Stromal cell of bone marrow (primary cell): Measurements from ENCODE around the gene ANO4.

Experiments used
- DNase-seq: peaks from one replicate; pipeline ENCODE4 v3.0.0-alpha.2; 2012; ENCODE audit warnings: low read depth

The ANO4 gene

GRCh38 chr12:100991102-100991501, 196.5 kb downstream of the ANO4 start:
- DNase-seq = no peak

DNA sequence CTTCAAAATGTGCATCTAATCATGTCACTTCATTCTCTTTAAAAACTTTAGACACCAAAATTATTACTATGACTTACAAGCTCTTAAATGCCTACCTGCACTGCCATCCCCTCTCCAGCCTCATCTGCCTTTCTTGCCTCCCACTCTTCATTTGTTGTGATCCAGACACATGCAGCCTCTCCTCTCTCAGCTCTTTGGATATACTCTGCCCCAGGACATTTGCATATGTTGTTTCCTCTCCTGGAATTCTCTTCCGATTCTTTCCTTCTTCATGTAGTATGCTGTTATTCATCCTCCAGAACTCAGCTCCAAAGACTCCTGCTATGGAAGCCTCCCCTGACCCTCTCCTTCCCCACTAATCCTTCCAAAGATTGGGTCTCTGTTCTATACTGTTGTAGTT, 197.6 kb downstream of the ANO4 start:
- DNase-seq = no peak

- DNase-seq = no peak
These were observed 199.4 kb downstream of the ANO4 start for GRCh38 chr12:100993916-100994450.

- DNase-seq = no peak
These were observed 200.6 kb downstream of the ANO4 start for GRCh38 chr12:100995201-100995600.

DNA sequence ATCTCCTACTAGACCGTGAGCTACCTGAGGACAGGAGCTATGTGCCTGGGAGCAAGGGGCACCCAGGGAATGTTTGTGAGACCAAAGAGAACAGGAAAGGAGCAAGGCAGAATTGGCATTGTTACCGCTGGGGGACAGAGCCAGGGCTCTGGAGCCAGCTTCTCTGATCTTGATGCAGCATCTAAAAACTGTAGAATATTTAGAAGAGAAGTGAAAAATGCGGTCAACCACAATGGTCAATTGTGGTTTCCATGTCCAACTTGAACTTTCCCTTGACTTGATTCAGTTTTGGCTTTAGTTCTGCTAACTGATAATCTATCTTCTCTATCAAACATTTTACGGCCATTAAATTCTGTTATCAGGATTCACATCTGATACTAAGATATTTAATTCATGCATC, 201.2 kb downstream of the ANO4 start:
- no peak for DNase-seq

- DNase-seq = no peak
These were observed 207.1 kb downstream of the ANO4 start for GRCh38 chr12:101001669-101002068.

DNA sequence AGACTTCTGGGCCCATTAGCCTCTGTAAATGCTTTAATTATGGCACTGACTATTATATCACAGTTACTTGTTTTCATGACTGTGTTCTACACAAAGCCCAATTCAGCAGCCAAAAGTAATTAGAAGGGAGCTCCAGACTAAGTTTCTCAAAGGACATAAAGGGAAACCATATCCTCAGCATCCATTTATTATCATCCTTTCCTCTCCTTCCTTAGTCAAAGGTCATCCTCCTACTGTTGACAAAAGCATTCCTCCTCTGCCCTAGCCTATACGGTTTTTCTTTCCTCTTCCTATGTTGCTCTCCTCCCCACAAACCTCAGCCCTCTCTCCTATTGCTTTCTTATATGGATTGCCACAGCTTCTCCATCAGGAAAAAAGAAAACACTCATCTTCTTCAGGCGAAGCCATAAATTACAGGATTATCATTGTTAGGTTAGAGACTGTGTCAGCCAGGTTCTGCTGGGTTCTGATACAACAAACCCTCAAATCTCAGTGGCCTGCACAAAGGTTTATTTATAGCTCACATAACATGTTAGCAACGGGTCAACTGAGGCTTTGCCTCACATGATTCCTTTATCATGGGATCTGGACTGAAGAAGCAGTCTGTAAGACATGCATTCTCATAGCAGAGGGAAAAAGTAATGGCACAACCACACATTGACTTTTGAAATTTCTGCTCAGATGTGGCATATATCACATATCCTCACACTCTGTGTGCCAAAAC, 208.3 kb downstream of the ANO4 start:
- DNase-seq = no peak

DNA sequence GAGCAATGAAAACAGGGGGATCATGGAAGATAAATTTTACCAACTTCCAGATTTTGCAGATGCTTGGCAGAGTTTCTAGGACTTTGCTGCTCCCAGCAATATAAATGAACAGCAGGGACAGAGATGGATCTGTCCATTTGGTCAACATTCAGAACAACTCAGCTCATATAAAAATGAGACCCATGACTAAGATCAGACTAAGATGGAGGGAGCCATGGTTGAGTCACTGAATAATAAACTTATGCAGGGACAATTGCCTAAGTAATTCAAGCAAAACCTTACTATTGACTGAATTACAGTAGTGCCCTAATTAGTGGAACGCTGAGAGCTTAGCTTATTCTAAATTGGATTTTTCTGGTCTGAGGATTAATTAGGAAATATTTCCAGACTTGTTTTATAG, 210.3 kb downstream of the ANO4 start:
- DNase-seq = no peak

GRCh38 chr12:101009274-101009673, 214.7 kb downstream of the ANO4 start:
- DNase-seq = no peak

GRCh38 chr12:101010896-101011295, 216.3 kb downstream of the ANO4 start:
- DNase-seq = no peak

- DNase-seq = no peak
These were observed 219.4 kb downstream of the ANO4 start for GRCh38 chr12:101013993-101014392.

DNA sequence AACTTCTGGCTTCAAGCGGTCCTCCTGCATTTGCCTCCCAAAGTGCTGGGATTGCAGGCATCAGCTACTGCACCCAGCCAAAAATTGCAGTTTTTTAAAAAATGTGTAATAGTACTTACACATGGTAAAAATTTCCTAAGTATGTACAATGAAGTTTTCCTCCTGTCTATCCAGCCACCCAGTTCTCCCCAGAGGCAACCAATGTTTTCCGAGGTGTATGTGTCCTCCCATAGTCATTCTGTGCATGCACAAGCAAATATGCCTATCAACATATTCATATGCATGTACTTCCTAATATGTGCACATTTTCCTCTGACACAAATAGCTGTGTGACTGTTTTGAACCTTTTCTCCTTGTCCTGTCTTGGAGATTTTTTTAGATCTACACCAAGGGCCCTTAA, 220.5 kb downstream of the ANO4 start:
- no peak for DNase-seq

DNA sequence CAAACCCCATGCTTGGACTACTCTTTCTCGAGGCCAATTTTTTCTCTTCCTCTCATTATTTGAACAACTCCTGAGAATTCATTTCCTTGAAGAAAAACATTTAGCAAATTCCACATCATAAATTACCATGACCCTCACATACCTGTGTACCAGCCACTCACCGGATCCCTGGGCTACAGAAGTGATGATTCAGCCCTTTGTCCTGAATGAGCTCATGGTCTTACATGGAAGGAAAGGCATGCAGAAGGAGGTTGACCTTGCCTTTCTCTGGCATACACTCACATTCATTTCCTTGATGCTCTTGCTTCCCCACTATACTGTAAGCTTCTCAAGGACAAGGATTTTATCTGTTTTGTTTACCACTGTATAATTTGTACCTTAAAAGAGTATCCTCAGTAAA, 224.0 kb downstream of the ANO4 start:
- peak; percentile 12 for DNase-seq

DNA sequence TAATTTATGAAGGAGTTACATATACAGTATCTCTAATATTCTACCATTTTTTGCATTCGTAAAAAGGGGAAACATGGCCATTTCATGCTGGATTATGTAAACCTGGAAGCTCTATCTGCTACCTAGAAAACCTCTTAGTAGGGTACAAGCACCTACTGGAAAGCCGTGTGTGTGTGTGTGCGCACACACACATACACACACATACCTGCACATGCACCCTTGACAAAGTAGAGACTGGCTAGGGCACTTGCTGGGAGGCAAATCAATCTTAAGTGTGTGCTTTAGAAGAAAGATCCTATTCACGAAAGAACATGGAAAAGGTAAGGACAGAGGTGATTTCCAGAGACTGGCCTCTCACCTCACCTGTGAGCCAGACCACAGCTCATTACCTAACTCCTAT, 224.6 kb downstream of the ANO4 start:
- no peak for DNase-seq

DNA sequence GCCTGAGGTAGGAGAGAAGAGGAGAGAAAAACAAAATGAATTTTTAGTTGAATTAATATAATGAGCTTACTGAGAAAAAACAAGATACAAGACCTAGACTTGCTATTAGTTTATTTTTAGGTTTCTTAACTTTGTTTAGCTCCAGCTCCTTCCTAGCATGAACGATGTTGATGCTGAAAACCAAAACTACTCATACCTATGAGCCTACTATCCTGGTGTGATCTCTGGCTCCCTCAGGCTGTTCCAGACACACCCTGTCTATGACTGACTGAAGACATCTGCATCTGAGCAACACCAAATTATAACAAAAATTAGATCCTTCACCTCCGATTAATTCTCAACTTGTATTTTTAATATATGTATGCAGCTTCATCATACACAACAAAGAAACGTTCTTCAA, 225.1 kb downstream of the ANO4 start:
- no peak for DNase-seq

DNA sequence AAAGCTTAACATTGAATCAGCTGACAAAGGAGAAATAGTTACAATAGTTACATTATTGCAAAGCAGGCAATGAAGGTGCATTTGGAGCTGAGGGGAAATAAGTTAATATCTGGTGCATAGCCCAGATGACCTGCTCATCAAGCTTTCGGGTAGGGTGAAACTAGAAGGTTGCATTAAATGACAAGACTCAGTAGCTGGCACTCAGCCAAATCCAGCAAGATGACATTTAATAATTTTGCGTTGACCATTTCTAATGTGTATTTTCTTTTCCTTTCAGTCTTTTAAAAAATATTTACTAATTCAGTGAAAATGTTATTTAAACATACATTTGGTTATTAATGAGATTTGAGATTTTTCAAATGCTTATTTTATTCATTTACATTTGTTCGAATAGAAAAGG, 226.9 kb downstream of the ANO4 start:
- DNase-seq = no peak

GRCh38 chr12:101021911-101022388, 227.4 kb downstream of the ANO4 start:
- DNase-seq = peak; percentile 87

GRCh38 chr12:101027200-101027599, 232.6 kb downstream of the ANO4 start:
- no peak for DNase-seq

GRCh38 chr12:101027816-101028215, 233.2 kb downstream of the ANO4 start:
- no peak for DNase-seq

DNA sequence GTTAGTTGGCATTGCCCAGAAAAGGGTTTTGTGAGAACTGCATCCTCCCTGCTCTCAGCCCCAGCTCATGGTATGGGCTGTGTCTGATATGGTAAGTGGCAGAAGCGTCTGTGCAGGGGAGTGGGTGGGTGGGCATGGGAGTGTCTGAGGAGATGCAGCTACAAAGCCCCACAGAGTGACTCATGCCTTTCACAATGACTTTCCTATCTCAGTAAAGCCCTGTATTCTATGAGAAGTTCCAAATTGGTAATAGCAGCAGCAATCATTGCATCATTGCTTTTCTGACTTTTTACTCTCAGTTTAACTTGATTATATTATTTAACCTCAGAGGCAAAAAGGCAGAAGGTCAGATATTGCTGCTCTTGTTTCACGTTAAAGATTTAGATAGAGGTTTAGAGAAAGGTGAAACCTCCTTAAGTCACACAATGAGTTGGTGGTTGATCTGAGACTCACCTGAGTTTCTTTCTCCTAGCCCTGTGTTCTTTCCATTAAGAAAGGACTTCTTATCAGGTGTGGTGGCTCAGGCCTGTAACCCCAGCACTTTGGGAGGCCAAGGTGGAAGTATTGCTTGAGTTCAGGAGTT, 243.8 kb downstream of the ANO4 start:
- no peak for DNase-seq

DNA sequence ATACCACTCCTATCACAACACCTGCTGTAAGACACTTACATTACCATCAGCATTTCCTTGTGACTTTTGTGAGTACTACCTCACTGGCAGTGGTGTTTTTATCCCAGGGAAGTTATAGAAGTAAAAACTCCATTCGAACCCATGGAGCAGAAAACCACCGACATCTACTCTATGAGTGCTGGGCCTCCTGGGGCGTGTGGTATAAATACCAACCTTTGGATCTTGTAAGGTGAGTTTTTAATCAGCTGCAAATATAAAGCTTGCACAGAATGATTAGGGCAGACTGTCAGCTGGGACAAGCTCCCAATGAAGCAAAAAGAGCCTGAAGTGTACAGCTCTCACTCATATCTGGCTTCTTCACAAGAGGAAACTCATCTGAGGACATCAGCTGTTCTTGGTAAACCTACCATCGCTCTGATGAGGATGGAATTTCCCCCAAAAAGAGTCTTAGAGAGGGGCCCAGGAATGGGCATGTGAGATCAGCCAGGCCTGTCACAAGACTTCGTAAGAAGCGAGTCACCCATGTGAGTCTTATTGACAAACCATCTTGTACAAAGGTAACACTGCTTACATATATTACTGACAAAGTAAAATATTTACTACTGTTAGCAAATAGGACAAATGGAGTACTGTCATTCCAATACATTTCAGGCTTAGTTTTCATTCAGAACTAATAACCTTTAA, 245.4 kb downstream of the ANO4 start:
- no peak for DNase-seq

DNA sequence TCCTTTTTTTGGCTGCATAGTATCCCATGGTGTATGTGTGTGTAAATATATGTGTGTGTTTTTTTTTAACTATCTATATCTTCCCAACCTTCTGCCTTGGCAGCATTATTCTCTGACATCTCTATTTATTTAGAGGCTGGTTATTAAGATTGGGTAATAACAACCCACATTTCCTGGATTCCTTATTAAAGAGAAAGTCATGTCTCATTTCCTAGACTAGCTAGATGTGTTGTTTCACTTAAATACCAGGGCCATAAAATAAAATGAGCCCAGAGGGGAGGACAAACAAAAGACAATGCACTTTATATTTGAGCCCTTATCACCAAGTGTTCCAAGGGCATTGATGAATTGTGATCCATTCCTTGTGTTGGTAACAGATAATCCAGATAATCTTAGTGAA, 246.4 kb downstream of the ANO4 start:
- DNase-seq = no peak

DNA sequence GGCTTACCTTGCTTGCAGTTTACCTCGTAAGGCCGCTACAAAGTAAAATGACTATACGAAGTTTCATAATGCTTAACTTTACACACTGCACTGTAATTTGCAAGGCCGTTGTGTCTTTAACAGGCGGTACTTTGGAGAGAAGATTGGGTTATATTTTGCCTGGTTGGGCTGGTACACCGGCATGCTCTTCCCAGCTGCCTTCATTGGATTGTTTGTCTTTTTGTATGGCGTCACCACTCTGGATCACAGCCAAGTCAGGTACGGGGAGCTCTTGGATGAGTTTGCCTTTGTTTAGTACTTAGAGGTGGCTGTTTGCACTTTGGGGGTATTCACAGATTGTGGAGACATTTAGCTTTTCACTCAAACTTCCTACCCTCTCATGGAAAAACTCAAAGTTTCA, 247.6 kb downstream of the ANO4 start:
- DNase-seq = no peak
